PC-3 (cell line): ENCODE data around the gene DKK3. TPM values are rescaled to one million over a fixed set of nuclear protein-coding genes. Genes with fewer than 3 reads are reported as not detected.

ENCODE experiments used
- ATAC-seq: fragments of 200-7000 bp; cut with Tn5 transposase; 2 replicates; pipeline ENCODE4 v1.9.1; 2020; ENCODE audit warnings: mild to moderate bottlenecking, moderate library complexity
- BruUV-seq: library from RNA; stranded (reverse); fragments of 400-500 nt; replicated peaks from 2 replicates; lab custom pipeline; 2021; lab: Mats Ljungman, UMichigan
- CTCF ChIA-PET: fragments of 300-600 bp; sonication (Branson Sonifier 250); formaldehyde crosslinking; loops from one replicate; lab custom pipeline; 2022; ENCODE audit warnings: antibody characterized with exemption; lab: Charles Lee
- POLR2A ChIA-PET: fragments of 300-600 bp; sonication (Branson Sonifier 250); formaldehyde crosslinking; loops from one replicate; lab custom pipeline; 2022; ENCODE audit warnings: antibody characterized with exemption; ENCODE audit not compliant: unreplicated experiment; lab: Charles Lee
- DNase-seq: peaks from one replicate; pipeline ENCODE4 v3.0.0-alpha.2; 2015
- H2AFZ ChIP-seq: fragments of 300-600 bp; sonication (generic); 2 replicates; pipeline ENCODE4 v1.6.0; 2016; ENCODE audit warnings: antibody characterized with exemption, low read length
- H3F3A ChIP-seq: fragments of 300-600 bp; sonication (generic); one replicate; pipeline ENCODE4 v1.6.0; 2017; ENCODE audit warnings: antibody characterized with exemption, low read length, control low read depth, mild to moderate bottlenecking; ENCODE audit not compliant: unreplicated experiment
- H3K27ac ChIP-seq: fragments of 300-600 bp; sonication (generic); 2 replicates; pipeline ENCODE4 v1.5.1; 2016; ENCODE audit warnings: mild to moderate bottlenecking, low read length
- H3K27me3 ChIP-seq: fragments of 300-600 bp; sonication (generic); 2 replicates; pipeline ENCODE4 v1.6.1; 2016; ENCODE audit warnings: low read length, mixed read lengths
- H3K36me3 ChIP-seq: fragments of 300-600 bp; sonication (generic); 2 replicates; pipeline ENCODE4 v1.6.1; 2016; ENCODE audit warnings: low read depth, mixed run types, low read length, mixed read lengths
- H3K4me1 ChIP-seq: fragments of 300-600 bp; sonication (generic); 2 replicates; pipeline ENCODE4 v1.5.1; 2016; ENCODE audit warnings: low read length; ENCODE audit not compliant: insufficient read depth
- H3K4me2 ChIP-seq: fragments of 300-600 bp; sonication (generic); 2 replicates; pipeline ENCODE4 v1.6.0; 2016; ENCODE audit warnings: low read length
- H3K4me3 ChIP-seq: fragments of 300-600 bp; sonication (generic); 2 replicates; pipeline ENCODE4 v1.5.1; 2016; ENCODE audit warnings: mild to moderate bottlenecking, low read length, mixed read lengths
- H3K79me2 ChIP-seq: fragments of 300-600 bp; sonication (generic); 2 replicates; pipeline ENCODE4 v1.6.1; 2017; ENCODE audit warnings: low read length, mixed read lengths
- H3K9ac ChIP-seq: fragments of 300-600 bp; sonication (generic); 2 replicates; pipeline ENCODE4 v1.6.0; 2016; ENCODE audit warnings: mild to moderate bottlenecking, low read length
- H3K9me2 ChIP-seq: fragments of 300-600 bp; sonication (generic); replicated peaks from 2 replicates; pipeline ENCODE4 v1.6.1; 2016; ENCODE audit warnings: mixed run types, low read length, mixed read lengths
- H3K9me3 ChIP-seq: fragments of 300-600 bp; sonication (generic); 2 replicates; pipeline ENCODE4 v1.6.1; 2016; ENCODE audit warnings: low read length, mixed read lengths
- H4K20me1 ChIP-seq: fragments of 300-600 bp; sonication (generic); 2 replicates; pipeline ENCODE4 v1.6.1; 2016; ENCODE audit warnings: low read length, mixed read lengths
- CTCF ChIP-seq: fragments of 300-600 bp; sonication (generic); conservative IDR thresholded peaks from 2 replicates; pipeline ENCODE4 v1.5.1; 2017; ENCODE audit warnings: antibody characterized with exemption, low read depth, mild to moderate bottlenecking, low read length
- EZH2 ChIP-seq: fragments of 300-600 bp; sonication (generic); IDR thresholded peaks from one replicate; pipeline ENCODE4 v1.6.1; 2017; ENCODE audit warnings: antibody characterized with exemption, mild to moderate bottlenecking, low read length; ENCODE audit not compliant: unreplicated experiment
- EZH2phosphoT487 ChIP-seq: fragments of 300-600 bp; sonication (generic); IDR thresholded peaks from 2 replicates; pipeline ENCODE4 v1.6.1; 2018; ENCODE audit warnings: mild to moderate bottlenecking, antibody characterized with exemption, low read length, borderline replicate concordance
- intact Hi-C: fragments of 100-400 bp; cut with micrococcal nuclease; formaldehyde crosslinking; loops from 2 replicates; pipeline ENCODE4 v1.9.0; 2023
- total RNA-seq: library from RNA; depleted of rRNA; stranded (reverse); fragments of >200 nt; gene quantifications from 2 replicates; pipeline ENCODE4 v1.2.3, GENCODE V29; 2014

DKK3 gene
- total RNA-seq, 1 experiment from 2014 or later, result 0.07 TPM

DNA sequence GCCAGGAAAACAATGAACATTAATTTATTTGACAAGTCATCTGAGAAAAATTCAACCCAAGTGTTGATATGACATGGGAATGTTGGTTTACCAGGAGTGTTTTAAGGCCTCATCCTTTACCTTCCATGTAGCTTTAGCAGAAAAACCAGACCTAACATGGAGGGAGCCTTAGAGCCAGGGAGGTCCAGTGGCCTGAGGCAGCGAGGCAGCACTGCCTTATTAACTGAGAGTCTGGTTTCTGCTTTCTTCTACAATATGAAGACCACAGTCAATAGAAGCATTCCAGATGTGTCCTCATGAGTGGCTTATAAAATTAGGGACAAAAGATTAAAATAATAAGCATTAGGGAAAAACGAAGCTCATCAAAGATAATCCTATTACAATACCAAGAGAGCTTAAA is 61.5 kb downstream of the DKK3 start:
- Histone ChIP-seq H3K4me3 (no peak overlapping the region), H3K4me2 (no peak overlapping the region), H3K27ac (no peak overlapping the region), H2AFZ (no peak overlapping the region), H3F3A (no peaks in the 10 kb centered on the region), H3K9me3 (no peaks in the 10 kb centered on the region), H3K4me1 (peaks cover 42% of the 10 kb centered on the region), H3K27me3 (no peaks in the 10 kb centered on the region), H3K79me2 (peaks cover 3% of the 10 kb centered on the region; the same call in 1 of the 2 replicates), H3K9ac (no peak overlapping the region), H3K36me3 (peaks cover 29% of the 10 kb centered on the region; the same call in 1 of the 2 replicates), H4K20me1 (no peaks in the 10 kb centered on the region), H3K9me2 (no peaks in the 10 kb centered on the region)
- BruUV-seq, result no TSS peak
- ChIA-PET POLR2A (interaction anchor here (0.6 kb wide), 1 partner anchor 1039 kb away, joined by 4 read pairs; no protein-coding TSS in a partner anchor), CTCF (interaction anchor here (1.0 kb wide), 1 partner anchor 15 kb away, joined by 7 read pairs; no protein-coding TSS in a partner anchor)
- ATAC-seq (no peak), DNase-seq (no peak)
- intact Hi-C loops, result no loop called here
- TF ChIP-seq EZH2phosphoT487, result no peak
- TF ChIP-seq CTCF, result no peak
- no peak for TF ChIP-seq EZH2

DNA sequence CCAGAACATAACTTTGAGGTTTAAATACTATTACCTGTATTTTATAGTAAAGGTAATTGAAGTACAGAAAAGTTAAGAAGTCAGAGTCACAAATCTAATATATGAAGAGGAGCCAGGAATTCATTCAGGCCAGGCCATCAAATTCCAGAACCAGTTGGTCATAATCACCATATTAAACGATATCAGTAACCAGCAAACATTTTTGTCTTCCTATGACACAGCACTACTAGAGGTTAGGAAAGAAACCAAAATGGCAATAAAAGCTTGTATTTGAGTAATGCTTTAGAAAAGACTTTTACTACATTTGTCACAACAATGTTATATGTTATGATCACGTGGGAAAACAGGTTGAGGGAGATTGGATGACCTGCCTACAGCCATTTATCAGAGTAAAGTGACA is 62.2 kb downstream of the DKK3 start:
- Histone ChIP-seq H3K27me3 (no peaks in the 10 kb centered on the region), H2AFZ (no peak overlapping the region), H4K20me1 (no peaks in the 10 kb centered on the region), H3K9me2 (no peaks in the 10 kb centered on the region), H3K36me3 (peaks cover 27% of the 10 kb centered on the region; the same call in 1 of the 2 replicates), H3K27ac (peak overlapping the region; percentile 47), H3K79me2 (peaks cover 3% of the 10 kb centered on the region; the same call in 1 of the 2 replicates), H3K4me3 (no peak overlapping the region), H3K4me1 (peaks cover 42% of the 10 kb centered on the region), H3F3A (no peaks in the 10 kb centered on the region), H3K4me2 (no peak overlapping the region; the same call in 1 of the 2 replicates), H3K9me3 (no peaks in the 10 kb centered on the region), H3K9ac (no peak overlapping the region)
- BruUV-seq, result no TSS peak
- TF ChIP-seq CTCF (no peak), EZH2phosphoT487 (no peak), EZH2 (no peak)
- intact Hi-C loops, result no loop called here
- DNase-seq (peak; percentile 79), ATAC-seq (peak; percentile 77)
- POLR2A ChIA-PET, result no interaction called here
- CTCF ChIA-PET, result interaction anchor here (1.0 kb wide), 1 partner anchor 15 kb away, joined by 7 read pairs; no protein-coding TSS in a partner anchor

GRCh38 chr11:11944444-11944843 is 64.0 kb downstream of the DKK3 start:
- intact Hi-C loops, result no loop called here
- no peak overlapping the region for H3K27ac ChIP-seq
- ATAC-seq, result no peak
- H3K9ac ChIP-seq, result no peak overlapping the region
- no peak for TF ChIP-seq EZH2phosphoT487
- no peak for TF ChIP-seq EZH2
- TF ChIP-seq CTCF, result no peak
- H3K36me3 ChIP-seq, result peaks cover 21% of the 10 kb centered on the region
- H3K4me3 ChIP-seq, result no peak overlapping the region
- no peaks in the 10 kb centered on the region for H3K27me3 ChIP-seq
- no peak overlapping the region for H2AFZ ChIP-seq
- BruUV-seq, result no TSS peak
- POLR2A ChIA-PET, result no interaction called here
- H3K9me2 ChIP-seq, result no peaks in the 10 kb centered on the region
- H3F3A ChIP-seq, result no peaks in the 10 kb centered on the region
- no peaks in the 10 kb centered on the region for H3K9me3 ChIP-seq
- peaks cover 3% of the 10 kb centered on the region; the same call in 1 of the 2 replicates for H3K79me2 ChIP-seq
- no peak overlapping the region for H3K4me2 ChIP-seq
- CTCF ChIA-PET, result no interaction called here
- DNase-seq, result no peak
- no peaks in the 10 kb centered on the region for H4K20me1 ChIP-seq
- peaks cover 34% of the 10 kb centered on the region for H3K4me1 ChIP-seq
